EH (cell line): ENCODE measurements around the gene MACF1.
A peak's percentile ranks its signal among the peaks of the same experiment; 100 is the strongest.

ENCODE experiments used
- DNase-seq: peaks from one replicate; pipeline ENCODE4 v3.0.0-alpha.2; 2015; ENCODE audit warnings: low read depth

The MACF1 gene

DNA sequence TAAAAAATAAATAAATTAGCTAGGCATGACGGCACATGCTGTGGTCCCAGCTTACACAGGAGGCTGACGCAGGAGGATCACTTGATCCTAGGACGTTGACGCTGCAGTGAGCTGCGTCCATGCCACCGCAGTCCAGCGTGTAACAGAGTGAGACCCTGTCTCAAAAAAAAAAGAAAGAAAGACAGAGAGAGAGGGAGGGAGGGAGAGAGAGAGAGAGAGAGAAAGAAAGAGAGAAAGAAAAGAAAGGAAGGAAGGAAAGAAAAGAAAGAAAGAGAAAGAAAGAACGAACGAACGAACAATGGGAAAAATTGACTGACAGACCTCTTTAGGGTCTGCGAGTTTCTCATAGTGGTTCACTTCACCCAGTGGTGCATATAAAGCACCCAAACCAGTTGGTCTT lies 189.2 kb downstream of the MACF1 start:
- DNase-seq = no peak

DNA sequence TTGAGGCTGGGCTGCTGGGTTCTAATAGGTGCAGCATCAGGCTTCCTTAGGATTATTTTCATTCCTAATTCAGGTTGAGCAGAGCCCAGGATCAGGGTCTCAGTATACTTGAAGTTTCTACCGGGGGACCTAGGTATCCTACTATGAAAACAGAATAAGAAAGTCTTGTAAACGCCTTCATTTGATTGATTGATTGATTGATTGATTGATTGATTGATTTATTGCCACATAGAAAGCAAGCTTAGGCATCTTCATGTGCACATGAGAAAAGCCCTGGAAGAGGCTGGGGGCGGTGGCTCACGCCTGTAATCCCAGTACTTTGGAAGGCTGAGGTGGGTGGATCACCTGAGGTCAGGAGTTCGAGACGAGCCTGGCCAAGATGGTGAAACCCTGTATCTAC lies 189.6 kb downstream of the MACF1 start:
- DNase-seq = no peak

DNA sequence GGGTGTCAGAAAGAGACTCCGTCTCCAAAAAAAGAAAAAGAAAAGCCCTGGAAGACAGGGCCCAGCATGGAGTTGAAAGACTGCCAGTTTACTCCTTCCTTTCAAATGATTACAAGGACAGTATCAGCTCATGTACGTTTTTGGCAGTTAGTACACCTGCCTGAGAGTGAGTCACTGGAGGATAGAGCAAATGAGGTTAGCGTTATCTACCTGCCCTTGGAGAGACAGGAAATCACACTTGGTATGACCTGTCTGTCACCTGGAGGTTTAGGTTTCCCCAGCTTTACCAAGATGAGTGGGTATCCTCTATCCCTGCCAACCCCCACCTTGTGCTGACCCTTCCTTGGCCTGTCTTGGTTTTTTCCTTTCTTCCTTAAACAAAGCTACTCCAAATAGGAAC lies 190.1 kb downstream of the MACF1 start:
- no peak for DNase-seq

DNA sequence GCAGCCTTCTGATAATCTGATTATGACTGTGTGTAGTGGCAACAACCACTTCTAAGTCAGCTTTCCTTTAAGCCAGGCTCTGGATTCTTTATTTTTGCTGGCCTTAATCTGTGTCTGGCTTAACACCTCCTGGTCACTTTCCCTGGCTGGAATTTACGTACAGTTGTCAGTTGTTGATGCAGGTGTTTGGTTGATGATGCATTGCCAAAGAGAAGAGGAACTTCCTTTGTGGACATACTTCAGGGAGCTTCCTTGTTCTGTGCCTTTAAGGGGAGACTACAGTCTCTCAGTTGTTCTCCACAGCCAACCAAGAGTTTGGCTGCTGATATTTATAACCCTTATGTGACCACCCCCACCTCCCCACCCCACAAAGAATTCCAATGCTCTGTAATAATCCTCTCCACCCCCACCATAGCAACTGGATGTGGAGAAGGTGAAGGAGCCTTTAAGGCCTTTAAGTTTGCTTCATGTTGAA lies 190.9 kb downstream of the MACF1 start:
- peak; percentile 93 for DNase-seq

DNA sequence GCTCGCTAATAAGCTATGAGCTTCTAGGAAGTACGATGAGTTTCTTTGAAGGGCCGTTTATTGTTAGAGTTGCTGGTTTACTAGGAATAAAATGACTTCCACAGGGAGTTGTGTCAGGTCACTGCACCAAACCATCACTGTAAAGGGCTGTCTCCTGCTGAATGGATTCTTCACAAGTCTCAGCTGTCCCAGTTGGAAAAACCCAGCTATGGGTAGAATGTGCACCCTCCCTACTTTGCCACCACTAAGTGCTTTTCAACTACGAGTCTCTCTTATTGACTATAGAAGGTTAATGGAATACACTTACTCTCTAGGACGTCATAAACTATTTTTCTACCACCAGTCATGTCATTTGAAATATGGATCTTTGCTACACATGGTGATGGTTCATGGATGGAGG lies 192.2 kb downstream of the MACF1 start:
- no peak for DNase-seq

DNA sequence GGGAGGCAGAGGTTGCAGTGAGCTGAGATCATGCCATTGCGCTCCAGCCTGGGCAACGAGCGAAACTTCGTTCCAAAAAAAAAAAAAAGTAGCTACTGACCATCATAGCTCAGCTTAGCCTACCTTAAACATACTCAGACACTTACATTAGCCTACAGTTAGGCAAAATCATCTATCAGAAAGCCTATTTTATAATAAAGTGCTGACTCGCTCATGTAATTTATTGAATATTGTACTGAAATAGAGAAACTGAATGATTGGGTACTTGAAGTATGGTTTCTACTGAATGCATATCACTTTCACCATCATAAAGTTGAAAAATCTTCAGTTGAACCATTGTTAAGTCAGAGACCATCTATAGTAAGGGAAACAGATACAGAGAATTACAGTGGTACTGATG lies 193.0 kb downstream of the MACF1 start:
- no peak for DNase-seq

DNA sequence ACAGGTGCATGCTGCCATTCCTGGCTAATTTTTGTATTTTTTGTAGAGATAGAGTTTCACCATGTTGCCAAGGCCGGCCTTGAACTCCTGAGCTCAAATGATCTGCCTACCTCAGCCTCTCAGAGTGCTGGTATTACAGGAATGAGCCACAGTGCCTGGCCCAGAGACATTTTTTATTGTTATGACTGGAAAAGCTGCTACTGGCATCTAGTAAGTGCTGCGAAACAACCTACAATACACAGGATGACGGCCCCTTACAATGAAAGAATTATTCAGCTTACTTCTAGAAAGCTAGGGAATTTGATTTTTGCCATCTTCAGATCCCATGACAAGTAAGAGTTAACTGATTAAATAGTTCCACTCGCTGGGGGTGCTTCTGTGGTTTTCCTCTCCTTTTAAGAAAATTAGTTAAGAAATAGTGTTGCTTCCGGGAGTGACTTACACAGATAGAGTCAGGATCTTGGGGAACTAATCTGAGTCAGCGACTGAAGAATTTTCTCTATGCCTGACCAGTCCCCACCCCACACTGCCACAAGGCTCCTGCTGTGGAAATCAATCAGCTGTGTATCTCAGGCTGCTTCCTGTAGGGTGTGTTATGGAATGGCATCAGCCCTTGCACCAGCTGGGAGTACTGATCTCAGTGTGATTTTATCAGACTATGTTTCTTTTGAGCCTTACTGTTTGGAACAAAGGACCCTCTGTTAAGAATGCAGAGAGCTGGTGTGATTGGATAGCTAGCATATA lies 194.0 kb downstream of the MACF1 start:
- DNase-seq = peak; percentile 99

DNA sequence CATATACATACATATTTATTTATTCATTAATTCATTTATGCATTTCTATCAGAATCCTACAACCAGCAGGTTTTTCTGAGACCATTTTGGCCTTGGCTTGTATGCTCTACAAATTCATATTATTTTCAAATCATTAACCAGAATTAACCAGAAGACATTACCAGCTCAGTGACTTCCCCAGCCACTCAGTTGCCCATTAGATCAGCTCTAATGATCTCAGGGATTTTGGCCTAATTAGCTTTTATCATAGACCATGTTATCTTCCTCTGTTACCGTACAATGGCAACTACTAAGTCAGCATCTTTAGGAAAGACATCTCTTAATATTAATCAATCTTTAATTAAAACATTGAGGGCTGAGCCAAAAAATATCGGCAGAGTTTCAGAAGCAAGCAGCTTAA lies 196.6 kb downstream of the MACF1 start:
- no peak for DNase-seq

DNA sequence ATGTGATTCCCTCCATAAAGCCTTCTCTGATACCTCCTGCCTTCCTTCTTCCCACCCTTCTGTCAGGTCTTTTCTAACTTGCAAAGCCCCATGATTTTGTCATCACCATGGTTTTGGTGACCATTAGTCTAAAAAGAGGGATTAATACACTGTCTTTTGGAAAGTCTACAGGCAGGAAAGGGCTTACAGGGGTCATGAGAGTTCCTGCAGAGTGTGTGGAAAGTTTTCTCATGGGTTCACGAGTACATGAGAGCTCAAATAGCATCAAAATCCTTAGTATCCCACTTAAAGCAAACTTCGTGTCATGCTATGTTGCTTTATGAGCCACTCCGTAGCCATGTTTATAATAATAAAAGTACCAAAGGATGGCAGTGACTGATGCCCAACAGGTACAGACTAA lies 200.4 kb downstream of the MACF1 start:
- no peak for DNase-seq

DNA sequence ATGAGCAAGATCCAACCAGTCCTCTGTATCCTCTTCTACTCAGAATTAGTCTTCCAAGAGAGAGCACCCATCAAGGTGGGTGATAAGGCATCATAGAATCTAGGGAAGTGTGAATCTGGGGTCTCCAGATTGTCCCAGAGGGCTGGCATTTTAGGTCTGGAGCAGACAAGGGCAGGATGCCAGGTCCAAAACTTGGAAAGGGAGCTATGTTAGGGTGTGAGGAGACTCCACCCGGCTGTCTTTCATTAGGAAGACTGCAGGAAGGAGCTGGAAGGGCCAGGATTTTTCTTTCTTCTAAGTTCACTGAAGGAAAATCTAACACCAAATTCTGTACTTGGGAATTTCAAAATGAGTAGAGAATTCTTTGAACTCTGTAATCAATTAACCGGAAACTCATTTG lies 200.9 kb downstream of the MACF1 start:
- DNase-seq = peak; percentile 48

DNA sequence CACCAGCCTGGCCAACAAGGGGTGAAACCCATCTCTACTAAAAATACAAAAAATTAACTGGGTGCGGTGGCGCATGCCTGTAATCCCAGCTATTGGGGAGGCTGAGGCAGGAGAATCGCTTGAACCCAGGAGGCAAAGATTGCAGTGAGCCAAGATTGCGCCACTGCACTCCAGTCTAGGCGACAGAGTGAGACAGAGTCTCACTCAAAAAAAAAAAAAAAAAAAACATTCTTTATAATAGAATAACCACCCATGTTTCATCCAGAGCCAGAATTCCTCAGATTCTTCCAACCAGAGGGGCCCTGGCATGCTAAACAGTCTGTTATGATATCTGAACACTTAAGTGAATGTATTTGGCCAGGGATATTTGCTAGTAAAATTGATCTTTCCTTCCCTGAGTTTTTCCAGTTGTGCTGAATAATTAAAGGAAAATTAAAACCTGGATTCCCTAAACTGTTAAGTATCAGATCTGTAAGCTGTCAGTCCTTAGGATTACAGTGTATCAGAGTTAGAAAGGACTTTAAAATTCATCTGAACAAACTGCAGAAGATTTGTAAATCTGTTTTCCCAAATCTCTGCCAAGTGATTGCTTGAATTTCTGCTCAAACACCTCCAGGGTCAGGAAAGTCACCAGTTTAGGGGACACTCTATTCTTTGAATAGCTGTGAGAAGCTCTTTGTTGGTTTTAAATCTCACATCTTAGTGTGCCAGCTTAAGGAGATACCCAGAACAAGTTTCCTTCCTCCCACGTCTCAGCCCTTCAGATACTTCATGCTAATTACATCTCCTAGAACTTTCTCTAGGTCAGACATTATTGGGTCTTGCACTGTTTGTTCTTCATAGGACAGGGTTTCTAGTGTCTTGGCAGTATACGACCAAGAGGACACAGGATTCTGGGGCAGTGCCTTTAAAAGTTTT lies 202.3 kb downstream of the MACF1 start:
- peak; percentile 89 for DNase-seq

DNA sequence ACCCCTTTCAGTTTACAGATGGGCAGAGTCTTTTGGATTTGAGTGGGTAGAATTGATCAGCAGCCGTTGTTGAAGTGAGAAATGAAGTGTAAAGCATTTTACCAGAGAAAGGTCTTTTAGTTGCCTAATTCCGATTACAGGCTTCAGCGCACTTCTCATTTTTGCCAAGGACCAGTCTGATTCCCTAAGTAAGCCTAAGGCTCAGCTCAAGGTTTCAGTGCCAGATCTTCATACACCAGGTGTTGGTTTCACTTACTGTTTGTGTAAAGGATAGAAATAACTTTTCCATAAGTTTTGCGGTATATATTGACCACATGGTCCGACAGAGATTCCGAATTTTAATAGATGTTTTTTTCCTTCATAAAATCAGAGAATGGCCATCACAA lies 203.0 kb downstream of the MACF1 start:
- DNase-seq = no peak

DNA sequence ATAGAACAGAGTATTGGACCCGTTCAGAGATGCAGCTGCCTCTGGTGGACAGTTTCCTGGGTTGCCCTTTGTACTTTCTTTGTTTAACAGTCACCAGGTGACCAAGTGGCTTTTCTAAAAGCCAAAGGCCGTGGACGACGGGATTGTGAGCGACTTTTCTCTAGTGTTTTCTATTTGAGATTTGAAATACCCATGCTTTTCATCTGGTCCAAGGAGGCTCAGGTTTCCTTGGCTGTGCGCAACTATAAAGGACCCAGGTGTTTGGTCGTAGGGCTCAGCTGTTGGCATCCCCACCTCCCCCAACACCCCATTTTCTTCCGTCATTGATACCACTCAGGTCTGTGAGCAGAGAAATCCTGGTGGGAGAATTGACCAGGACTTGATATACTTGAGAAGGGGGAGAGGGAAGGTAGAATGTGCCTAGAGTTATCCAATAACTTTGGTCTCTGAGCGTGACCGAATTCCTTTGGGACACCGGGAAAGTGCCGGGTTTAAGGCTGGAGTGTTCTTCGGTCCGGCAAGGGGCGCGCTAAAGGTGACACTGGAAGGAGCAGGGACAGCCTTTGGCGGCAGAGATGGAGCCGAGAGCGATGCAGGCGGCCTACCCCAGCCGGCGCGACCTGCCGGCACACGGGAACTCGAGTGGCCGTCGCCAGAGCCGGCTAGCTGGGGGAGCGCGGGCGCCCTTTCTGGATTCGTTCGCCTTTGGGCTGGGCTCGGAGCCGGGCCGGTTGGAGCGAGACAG lies 203.6 kb downstream of the MACF1 start:
- no peak for DNase-seq

DNA sequence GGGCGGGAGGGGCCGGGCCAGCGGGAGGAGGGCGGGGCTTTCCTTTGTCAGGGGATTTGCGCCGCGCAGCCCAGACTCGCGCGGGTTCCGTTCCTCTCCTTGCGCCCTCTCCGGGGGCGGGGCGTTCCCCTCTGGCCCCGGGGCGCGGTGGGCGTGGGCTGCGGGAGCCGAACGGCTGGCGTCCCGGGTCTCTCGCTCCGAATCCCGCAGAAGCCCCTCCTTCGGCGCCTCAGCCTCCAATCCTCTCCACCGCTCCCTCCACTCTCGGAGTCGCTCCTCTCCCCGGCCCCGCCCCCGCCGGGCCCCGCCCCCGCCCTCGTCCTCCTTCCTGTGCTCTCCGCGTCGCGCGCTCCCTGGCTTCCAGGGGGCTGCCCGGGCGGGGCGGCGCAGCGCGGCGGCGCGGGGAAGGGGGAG lies 204.2 kb downstream of the MACF1 start:
- peak; percentile 98 for DNase-seq

DNA sequence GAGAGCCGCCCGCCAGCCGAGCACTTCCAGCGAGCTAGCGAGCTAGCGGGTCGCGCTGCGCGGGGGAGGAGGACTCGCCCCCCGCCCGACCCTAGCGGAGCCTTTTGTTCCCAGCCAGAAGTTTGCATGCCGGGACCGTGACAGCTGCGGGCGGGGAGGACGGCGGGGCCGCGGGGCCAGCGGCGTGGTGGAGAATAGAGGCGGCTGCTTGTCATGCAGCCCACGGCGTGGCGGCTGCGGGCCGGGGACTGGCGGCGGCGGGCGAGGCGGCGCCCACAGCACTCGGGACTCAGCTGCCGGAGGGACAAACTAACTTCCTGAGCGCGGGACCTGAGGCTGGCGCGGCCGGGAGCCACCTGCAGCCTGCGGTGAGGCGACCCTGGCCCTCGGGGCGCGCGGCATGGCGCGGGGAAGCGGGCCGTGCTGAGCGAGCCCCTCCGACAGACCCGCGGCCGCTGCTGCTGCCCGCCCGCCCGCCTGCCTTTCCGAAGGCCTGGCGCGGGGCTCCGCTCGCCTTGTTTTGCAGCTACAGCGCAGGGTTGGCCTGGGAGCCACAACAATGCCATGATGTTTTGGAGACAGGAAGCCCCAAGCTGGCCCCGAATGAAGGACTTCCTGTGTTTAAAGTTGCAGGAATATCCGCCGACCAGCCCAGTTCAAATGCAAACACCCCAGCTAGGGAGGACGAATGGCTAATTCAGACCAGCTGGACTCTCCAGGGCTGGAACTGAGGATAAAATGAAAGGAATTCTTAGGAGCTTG lies 204.7 kb downstream of the MACF1 start:
- peak; percentile 94 for DNase-seq

DNA sequence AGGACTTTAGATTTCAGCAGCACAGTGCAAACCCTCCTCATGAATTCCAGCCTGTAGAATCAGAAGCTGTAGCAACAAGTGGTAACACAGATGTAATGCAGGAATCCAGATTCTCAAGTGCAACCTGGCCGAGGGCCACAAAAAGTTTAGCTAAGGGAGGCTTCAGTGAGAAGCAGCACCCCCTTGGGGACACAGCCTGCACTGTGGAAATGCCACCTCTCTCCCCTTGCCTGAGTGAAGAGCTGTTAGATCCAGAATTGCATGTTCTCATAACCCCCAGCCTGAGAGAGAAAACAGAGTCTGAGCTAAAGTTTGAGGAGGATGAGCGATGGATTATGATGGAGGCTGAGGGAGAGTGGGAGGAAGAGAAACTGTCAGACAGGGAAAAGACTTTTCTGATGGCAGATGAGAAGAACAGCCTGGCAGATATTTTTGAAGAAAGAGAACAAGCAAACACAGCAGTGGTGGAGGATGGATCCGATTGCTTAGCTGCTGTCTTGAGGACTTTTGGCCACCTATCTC lies 206.5 kb downstream of the MACF1 start:
- peak; percentile 94 for DNase-seq

DNA sequence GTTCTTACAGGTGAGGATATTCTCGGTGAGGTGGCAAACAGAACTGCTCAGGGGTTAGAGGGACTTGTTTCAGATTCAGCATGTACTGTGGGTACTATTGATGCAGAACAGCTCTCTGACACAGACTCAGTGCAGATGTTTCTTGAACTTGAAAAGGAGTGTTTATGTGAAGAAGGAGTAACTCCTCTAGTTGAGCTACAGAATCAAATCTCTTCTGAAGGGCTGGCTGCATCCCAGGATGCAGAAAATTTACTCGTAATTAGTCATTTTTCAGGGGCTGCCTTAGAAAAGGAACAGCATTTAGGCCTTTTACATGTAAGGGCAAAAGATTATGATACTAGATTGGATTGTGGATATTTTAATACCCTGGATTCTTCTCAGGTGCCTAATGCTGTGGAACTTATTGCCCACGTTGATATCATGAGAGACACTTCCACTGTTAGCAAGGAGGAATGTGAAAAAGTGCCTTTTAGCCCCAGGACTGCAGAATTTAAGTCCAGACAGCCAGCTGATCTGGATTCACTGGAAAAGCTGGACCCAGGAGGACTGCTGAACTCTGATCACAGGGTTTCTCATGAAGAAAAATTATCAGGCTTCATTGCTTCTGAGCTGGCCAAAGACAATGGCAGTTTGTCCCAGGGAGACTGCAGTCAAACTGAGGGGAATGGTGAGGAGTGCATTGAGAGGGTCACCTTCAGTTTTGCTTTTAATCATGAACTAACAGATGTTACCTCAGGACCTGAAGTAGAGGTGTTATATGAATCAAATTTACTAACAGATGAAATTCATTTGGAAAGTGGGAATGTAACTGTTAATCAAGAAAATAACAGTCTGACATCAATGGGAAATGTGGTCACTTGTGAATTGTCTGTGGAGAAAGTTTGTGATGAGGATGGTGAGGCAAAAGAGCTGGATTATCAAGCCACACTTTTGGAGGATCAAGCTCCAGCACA lies 207.3 kb downstream of the MACF1 start:
- DNase-seq = peak; percentile 60

DNA sequence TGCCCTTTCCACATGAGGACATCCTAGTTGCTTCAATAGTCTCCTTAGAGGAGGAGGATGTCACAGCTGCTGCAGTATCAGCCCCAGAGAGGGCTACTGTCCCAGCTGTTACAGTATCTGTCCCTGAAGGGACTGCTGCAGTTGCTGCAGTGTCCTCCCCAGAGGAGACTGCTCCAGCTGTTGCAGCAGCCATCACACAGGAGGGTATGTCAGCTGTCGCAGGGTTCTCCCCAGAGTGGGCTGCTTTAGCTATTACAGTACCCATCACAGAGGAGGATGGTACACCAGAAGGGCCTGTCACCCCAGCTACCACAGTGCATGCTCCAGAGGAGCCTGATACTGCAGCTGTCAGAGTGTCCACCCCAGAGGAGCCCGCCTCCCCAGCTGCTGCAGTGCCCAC lies 208.4 kb downstream of the MACF1 start:
- DNase-seq = no peak

DNA sequence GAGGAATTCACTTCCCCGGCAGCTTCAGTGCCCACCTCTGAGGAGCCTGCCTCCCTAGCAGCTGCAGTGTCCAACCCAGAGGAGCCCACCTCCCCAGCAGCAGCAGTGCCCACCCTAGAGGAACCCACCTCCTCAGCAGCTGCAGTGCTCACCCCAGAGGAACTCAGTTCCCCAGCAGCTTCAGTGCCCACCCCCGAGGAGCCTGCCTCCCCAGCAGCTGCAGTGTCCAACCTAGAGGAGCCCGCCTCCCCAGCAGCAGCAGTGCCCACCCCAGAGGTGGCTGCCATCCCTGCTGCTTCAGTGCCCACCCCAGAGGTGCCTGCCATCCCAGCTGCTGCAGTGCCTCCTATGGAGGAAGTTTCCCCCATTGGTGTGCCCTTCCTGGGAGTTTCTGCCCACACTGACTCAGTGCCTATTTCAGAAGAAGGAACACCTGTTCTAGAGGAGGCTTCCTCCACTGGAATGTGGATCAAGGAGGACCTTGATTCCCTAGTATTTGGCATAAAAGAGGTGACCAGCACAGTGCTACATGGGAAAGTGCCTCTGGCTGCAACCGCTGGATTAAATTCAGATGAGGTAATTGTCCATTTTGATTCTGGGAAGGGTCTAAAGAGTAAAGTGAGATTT lies 209.5 kb downstream of the MACF1 start:
- DNase-seq = no peak

DNA sequence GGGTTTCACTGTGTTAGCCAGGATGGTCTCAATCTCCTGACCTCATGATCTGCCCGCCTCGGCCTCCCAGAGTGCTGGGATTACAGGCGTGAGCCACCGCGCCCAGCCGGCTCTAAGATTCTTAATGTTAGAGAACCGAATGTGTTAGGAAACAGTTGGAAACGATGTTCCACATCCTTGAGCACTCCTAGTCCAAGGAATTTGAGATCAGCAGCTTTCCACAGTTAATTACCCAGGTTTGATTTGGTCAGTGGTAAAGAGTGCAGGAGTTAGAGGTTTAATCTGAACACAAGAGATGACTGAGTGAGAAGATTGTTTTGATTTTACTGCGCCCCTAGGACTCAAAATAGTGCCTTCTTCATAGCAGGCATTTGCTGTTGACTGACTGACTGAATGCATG lies 211.1 kb downstream of the MACF1 start:
- DNase-seq = no peak
